ENCODE results near the gene FMO5.
"Not testable (repeated sequence)": the region's sequence is repeated elsewhere in the genome, so short reads cannot be mapped to it uniquely, and the experiment has no call there.

Gene FMO5

GRCh38 chr1:147225193-147225730 lies at the start of gene FMO5:
FMO5 (minus strand) TSS chr1:147225339; CDS start chr1:147225029, 310 bp downstream.
- no peak for FAIRE-seq

- peak; percentile 94 for FAIRE-seq
Measured at GRCh38 chr1:147273409-147274336, 48.5 kb upstream of the FMO5 start.

GRCh38 chr1:147272042-147272441 lies 46.9 kb upstream of the FMO5 start:
- FAIRE-seq = no peak

GRCh38 chr1:147270721-147271120 lies 45.6 kb upstream of the FMO5 start:
- no peak for FAIRE-seq

- FAIRE-seq = no peak
Measured at GRCh38 chr1:147267711-147268110, 42.6 kb upstream of the FMO5 start.

GRCh38 chr1:147266381-147266780 lies 41.2 kb upstream of the FMO5 start:
- FAIRE-seq = no peak

GRCh38 chr1:147264158-147264768 lies 39.1 kb upstream of the FMO5 start:
- no peak for FAIRE-seq

GRCh38 chr1:147260956-147261355 lies 35.8 kb upstream of the FMO5 start:
- FAIRE-seq = no peak

- FAIRE-seq = no peak
Measured at GRCh38 chr1:147252540-147252939, 27.4 kb upstream of the FMO5 start.

- no peak for FAIRE-seq
Measured at GRCh38 chr1:147247656-147248238, 22.6 kb upstream of the FMO5 start.

- no peak for FAIRE-seq
Measured at GRCh38 chr1:147246910-147247655, 21.9 kb upstream of the FMO5 start.

GRCh38 chr1:147246044-147246690 lies 21.0 kb upstream of the FMO5 start:
- no peak for FAIRE-seq

GRCh38 chr1:147245586-147246021 lies 20.5 kb upstream of the FMO5 start:
- FAIRE-seq = no peak

GRCh38 chr1:147245129-147245528 lies 20.0 kb upstream of the FMO5 start:
- FAIRE-seq = no peak

- no peak for FAIRE-seq
Measured at GRCh38 chr1:147243841-147244240, 18.7 kb upstream of the FMO5 start.

GRCh38 chr1:147243228-147243685 lies 18.1 kb upstream of the FMO5 start:
- no peak for FAIRE-seq

- no peak for FAIRE-seq
Measured at GRCh38 chr1:147242449-147243227, 17.5 kb upstream of the FMO5 start, which contains the start of gene CHD1L. CHD1L (plus strand) TSS chr1:147242684; CDS start chr1:147242704, 20 bp downstream.

- FAIRE-seq = no peak
Measured at GRCh38 chr1:147241934-147242448, 16.9 kb upstream of the FMO5 start.

GRCh38 chr1:147240131-147240721 lies 15.1 kb upstream of the FMO5 start:
- FAIRE-seq = not testable (repeated sequence)
